Fibroblast of gingiva (primary cell): ENCODE results near the gene CACNA1C.

Experiments
- DNase-seq: peaks from one replicate; pipeline ENCODE4 v3.0.0-alpha.2; 2011; ENCODE audit warnings: low read depth

Gene CACNA1C

DNA sequence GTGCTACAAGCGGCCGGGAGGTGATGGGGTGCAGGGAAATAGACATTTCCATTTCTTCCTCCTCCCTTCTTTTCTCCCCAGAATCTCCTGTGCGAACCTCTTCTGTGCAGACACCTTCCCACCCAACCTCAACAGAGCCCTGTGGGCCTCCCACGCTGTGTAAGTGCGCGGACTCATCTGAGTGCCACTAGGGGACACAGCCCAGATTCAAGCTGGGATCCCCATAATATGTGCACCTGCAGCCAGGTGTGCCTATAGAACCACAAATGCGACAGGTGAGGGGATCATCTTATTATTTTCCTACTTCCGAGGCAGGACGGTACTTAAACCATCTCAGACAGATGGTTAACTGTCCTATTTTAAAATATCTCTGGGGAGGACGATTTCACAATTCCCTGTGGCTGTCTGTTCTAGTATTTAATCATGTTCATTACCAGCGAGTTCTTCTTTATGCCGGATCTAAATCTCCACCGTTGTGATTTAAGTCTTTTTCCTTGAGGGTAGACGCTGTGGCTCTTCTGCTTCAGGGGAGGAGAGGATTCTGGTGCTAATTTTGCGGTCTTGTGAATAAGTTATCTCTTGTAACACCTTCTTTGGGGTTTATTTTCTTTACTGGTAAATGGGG, 17.2 kb upstream of the CACNA1C start:
- peak; percentile 24 for DNase-seq

DNA sequence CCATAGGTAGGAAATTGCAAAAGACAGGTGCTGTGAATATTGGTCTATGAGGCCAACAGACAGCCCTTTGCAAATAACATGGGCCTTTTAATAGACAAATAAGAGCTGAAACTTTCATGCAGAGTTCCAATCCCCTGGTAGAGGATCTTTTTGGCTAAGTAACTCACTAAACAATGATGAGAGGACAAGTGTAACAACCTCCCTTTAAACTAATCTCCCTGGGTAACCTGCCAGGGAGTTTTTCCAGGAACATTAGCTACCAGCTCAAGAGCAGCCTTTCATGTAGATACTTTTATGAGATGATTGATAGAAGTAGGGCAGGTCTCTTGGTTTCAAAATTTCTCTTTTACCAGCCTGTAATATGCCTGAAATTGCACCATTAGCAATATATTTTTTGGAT, 13.8 kb upstream of the CACNA1C start:
- DNase-seq, result no peak

DNA sequence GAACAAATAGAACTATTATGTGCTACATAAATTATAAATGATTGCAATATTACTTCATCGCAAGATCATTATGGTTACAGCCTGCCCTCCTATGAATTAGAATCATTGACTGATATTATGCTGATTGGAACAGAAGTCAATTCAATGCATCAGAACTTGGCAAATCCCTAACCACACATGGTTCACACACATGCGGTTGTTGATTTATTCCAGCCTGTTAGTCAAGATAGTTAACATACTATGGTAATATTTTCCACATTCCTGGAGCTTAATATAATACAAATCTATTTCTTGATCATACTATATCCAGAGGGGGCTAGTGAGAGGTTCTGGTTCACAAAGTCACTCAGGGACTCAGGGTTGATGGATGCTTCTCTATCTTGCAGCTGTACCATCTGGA, 9.7 kb upstream of the CACNA1C start:
- no peak for DNase-seq

DNA sequence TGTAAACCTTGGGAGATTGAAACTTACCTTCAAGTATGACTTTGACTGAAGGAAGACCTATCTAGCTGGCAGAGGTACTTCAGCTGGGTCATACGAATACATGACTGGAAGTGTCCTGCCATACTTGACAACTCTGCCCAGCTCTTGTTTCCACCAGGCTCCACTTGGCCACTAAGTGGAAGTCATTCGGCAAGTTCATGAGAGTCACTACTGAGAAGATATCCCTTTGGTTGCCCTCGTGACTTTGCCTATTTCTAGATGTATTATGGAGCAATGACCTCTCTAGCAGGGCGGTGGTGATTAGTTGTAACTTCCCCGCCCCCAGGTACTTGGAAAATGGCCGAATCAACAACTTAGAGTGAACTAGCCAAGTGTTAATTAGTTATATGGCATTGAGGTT, 8.6 kb upstream of the CACNA1C start:
- DNase-seq, result no peak

DNA sequence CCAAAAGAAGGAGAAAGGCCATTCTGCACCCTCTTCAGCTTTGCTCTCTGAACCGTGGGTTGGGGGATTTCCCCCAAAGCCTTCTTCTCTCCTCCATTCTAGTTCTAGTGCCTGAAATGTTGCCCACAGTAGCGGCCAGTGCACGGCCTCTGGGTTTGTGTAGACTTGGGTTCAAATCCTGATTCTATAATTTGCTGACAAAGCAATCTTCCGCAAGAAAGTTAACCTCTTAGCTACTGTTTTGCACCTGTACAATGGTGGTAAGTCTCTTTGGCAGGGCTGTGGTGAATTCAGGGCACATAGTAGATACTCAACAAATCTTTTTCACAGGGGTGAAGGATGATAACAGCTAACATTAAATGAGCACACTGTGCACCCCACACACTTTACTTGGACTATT, 5.8 kb upstream of the CACNA1C start:
- no peak for DNase-seq

DNA sequence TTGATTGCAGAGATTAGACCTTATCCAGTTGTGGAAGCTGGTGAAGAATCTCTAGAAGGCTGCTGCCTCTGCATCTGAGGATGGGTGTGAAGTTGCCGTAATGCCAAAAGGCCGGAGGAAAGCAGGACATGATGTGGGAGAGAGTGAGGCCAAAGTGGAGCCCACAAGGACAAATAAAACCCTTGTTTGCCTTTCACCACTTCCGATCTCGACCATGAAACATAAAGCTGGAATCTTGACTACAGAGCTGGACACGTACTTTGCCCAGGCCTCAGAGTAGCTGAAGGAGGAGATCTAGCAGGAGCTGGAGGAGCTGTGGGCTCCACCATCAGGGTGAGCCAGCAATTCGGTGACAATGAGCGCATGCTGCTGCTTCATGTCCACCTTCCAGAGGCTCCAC, 5.0 kb upstream of the CACNA1C start:
- DNase-seq, result no peak

DNA sequence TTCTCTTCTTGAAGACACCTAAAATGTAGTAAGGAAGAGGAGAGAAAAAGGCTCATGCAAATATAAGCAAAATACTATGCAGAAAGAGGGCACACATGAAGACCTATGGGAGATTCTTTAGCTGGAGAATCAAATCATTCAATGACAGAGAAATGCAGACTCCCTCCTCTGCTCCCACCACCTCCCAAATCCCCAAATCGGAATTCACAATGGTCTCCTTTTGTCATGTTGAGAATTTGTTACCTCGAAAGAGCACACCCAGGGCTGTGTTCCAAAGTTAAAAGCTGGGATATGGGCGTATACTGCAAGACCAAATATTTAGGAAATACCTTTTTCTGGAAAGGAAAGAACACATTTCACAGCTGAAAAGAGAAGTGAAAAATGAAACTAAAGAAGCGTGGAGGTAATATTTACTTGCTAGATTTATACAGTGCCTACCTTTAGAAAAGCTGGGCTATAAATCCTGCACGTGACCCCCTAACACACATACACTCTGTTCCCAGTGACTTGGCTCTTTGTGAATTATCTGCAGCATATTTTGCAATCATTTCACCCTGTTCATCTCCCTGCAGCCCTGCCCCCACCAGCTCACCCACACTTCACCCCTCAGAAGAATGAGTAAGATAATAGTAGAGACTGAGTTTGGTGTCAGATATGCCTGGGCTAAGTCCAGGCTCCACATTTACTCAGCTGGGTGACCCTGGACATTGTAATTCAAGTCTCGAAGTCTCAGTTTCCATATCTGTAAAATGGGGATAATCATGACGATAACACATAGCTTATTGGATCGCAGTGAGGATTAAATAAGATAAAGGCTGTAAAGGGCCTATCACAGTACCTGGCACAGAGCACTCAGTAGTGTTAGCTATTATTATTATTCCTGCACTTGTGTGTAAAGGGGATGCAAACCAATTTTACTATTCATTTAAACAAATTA, 2.9 kb upstream of the CACNA1C start:
- DNase-seq, result no peak

DNA sequence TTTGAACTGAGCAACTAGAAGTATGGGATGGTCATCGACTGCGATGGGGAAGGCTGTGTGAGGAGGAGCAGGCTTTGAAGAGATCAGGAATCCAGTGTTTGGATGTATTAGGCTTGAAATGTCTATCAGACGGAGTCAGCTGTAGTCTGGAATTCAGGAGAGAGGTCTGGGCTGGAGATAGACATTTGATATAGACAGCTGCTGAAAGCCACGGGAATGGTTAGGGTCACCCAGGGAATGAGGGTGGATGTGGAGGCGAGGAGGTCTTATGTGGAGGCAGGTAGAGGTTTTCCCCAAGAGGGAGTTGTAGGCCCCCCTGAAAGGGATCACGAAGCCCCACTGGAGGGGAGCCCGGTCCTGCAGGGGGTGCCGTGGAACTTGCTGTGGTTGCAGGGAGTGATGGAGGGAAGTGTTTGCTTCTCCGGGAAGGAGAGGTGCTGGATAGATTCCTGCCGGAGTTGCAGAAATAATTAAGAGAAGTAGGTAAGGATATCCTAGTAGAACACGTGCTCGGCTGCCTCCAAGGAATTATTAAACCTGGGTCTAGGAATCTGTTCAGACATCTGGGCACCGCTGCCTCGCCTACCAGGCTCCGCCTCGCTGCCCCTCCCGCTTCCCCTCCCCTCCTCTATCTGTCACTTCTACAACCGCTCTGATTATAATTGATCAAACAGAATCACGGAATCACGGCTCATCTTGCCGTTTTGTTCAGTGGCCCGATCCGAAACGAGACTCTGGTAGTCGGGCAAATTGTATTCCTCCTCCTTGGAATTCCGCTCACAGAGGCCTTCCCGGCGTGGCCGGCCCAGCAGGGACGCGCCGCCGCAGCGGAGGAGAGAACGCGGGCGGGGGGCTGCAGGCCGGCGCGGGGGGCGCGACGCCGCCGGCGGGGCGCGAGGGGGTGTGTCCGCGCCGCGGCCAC, 826 bp upstream of the CACNA1C start:
- DNase-seq, result no peak

DNA sequence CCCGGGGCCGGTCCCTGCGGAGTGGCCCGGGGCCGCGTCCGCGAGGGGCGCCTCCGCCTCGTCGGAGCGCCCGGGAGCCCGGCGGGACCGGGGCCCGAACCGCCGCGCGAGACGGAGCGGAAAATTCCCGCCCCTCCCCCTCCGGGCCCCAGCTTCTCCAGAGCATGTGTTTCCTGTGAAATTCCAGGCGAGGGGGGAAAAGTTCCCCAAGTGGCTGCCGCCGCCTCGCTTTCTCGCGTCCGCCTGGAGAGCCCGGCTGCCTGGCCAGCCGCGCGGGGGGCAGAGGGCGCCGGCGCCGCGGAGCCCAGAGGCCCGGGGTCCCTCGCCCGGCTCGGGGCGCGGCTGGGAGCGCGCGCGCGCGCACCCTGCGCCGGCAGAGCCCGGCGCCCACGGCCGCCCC, 904 bp downstream of the CACNA1C start:
- DNase-seq, result no peak

DNA sequence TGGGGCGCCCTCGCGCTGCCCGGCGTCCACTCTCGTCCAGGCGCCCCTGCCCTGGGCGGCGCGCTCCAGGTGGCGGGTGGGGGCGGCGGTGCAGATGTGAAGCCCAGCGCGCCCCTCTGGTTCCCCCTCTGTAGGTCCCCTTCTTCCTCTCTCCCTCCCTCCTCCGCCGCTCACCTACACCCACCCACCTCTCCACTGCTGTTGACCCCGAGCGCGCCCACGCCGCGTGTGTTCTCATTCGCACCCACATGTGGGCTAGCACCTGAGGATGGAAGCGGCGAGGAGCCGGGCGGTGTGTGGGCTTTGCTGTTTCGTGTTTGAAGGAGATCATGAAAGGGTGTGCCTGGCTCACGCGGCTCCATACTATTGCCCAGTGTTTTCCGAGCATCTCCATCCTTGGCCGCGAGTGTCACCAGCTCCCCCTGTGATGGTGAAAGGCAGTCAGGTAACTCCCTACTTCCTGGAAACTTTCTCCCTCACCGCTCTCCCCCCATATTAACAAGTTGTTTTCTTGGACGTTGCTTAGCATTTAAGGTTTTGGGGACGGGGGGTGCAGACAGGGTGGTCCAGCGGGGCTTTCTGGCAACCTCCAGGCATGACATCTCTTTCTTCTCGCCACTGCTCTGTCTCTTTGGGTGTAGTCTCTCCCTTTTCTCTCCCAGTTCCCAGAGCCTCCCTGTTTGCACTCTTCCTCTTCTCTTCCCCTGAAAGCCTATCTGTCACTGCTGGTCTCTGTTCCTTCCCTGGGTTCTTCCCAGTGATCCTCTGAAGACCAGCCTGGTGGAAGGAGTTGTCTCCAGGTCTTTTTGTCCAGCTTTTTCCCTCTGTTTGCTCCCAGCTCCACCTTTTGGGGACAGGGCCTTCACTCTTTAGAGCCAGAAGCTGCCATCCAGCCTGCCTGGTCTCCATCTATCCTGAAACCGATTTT, 1.6 kb downstream of the CACNA1C start:
- DNase-seq, result no peak

DNA sequence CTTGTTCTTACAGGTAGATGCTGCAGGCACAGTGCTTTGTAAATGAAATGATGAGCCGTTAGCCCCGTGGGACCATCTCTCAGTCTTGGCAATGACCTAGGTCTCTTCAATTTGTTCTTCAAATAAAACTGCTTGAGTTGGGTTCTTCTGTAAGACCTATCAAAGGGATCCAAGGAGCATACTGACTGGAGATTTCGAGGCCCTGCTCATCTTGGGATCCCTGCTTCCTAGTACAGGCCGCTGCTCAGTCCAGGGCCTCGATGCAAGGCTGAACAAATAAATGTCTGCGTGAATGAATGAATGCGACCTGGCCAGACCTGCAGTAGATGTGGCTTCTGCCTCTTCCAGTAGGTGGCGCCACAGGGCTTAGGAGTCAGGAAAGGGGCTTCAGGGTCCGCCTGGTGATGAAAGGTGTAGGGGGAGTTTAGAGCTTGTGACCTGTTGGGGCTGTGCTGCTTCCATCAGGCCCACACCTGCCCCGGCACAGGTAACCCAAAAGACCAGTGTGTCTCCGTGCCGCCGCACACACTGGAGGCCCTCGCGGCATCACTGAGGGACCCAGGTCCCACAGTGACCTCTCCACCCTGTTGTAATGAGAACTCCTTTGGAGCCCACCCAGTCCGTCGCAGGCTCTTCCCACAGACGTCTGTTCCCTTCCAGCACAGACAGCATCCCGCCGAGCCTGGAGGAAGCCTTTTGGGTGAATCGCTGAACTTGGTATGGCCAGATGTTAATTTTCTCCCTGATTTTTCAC, 4.4 kb downstream of the CACNA1C start:
- peak; percentile 31 for DNase-seq

DNA sequence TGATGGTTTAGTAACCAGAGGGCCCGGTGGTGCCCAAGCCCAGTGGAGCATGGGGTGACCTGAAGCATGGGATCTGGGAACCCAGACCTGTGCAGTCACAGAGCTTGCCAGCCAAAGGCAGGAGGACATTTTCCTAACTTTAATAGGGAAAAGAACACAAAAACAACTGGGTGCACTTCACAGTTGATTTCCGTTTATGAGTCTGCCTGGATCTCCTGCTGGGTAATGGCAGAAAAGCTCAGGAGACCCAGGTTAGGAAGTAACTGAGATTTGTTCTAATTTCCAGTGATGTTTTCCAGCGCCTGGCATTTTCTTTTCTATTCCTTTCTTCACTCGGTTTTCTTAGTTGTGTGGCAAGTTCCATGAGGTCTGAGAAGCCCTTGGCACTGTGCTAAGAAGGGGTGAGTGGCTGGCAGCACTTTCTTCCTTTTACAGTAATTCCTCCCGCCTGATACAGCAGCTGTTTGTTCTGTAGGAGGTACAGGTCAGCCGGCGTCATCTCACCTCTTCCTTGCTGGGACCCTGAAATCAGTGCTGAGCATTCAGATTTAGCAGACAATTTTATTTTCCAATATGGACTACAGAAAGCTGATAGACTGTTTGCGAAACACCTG, 5.1 kb downstream of the CACNA1C start:
- no peak for DNase-seq

DNA sequence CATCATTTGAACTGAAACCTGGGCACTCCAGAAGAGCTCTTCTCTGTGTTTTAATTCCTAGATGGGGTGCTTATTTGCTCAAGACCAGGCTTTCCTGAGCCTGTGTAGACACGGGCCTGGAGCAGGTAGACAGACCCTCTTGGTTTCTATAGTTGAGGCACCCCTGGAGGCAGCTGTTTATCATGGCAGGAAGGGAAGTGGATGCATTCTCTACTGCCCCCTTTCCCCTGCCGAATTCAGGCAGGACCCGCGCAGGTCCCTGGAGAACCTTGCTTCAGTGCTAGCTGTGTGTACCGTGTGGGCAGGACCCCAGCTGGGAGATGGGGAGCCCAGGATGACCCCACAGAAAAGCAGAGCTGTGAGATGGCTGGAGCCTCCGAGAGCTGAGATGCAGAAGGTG, 6.0 kb downstream of the CACNA1C start:
- no peak for DNase-seq

DNA sequence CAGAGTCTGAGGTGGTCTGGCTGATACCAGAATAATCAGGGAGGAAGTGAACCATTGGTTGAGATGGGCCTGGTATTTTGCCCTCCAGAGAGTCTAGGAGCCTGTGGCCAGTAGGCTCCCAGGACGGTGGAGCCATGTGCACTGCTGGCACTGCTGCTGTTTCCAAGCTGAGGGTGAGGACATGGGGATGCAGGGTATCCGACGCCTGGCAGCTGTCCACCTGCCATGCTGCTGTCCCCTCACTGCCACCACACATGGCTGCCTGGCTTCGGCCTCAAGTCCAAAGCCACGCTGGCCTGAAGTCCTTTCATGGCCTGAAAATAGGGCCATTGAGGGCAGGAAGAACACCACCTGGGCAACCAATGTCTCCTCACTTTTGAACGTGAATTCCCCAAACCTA, 8.6 kb downstream of the CACNA1C start:
- no peak for DNase-seq

DNA sequence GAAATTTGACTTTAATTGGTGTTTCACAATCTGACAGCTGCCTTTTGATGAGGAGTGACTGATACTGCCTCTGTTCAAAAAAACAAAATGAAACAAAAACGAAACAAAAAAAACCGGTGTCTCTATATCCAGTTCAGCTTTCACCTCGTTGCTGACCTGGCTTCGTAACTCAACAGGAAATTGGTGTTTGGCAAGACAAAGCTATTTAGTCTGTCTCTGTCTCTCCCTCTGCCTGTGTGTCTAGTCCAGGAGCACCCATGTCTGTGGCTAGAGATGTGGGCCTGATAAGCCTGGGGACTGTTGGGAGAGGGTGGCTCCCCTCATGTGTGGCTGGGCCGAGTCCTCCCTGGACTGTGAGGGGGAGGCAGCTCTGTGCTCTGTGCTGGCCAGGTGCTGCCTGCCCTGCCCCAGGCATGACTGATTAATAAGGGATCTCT, 11.3 kb downstream of the CACNA1C start:
- no peak for DNase-seq

DNA sequence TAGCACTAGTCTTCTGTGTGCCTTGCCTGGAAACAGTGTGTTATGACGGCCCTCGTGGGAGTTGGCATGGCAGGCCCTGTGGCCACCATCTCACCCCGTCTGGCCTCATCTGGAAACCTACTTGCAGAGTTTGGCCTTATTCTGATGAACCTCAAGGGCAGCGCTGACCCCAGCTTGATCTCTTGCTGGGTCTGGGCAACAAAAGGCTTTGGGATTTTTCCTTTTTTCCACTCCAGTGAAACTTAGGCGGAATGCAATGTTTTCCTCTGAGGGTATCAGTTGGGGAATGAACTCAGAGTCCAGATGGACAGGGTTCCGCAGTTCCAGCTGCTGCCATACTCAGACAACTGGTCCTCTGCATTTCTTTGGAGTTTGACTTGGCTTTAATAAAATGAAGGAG, 15.9 kb downstream of the CACNA1C start:
- no peak for DNase-seq

DNA sequence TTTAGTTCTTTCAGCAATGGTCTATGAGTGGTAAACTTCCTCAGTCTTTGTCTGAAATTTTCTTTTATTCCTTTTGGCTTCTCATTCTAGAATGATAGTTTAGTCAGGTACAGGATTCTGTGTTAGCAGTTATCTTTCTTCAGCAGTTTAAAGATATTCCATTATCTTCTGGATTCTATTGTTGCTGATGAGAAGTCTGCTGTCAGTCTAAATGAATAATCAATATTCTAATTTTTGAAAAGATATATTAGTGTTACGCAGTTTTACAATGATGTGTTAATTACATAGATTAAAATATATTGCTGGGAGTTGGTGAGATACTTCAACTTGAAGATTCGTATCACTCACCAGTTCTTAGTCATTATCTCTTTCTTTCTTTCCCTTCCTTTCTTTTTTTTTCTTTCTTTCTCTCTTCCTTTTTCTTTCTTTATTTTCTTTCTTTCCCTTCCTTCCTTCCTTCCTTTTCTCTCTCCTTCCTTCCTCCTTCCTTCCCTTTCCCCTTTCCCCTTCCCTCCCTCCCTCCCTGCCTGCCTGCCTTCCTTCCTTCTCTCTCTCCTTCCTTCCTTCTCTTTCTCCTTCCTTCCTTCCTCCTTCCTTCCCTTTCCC, 17.8 kb downstream of the CACNA1C start:
- DNase-seq, result no peak

DNA sequence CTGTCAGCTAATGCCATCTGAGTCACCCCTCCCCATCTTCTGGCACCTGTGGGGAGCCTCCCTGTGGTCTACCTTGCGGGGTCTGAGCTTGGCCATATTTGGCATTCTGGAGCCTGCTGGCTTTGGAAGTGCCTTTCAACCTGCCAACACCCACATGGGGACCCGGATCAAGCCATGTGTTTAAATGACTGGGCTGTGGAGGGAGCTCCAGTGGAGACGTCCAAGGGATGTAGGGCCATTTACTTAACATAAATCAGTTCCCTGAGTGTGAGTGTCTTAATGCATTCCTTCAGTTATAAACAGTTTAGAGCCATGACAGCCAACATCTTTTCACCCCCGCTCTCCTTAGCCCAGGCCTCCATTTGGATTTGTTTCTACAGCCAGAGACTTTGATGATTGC, 22.0 kb downstream of the CACNA1C start:
- no peak for DNase-seq

DNA sequence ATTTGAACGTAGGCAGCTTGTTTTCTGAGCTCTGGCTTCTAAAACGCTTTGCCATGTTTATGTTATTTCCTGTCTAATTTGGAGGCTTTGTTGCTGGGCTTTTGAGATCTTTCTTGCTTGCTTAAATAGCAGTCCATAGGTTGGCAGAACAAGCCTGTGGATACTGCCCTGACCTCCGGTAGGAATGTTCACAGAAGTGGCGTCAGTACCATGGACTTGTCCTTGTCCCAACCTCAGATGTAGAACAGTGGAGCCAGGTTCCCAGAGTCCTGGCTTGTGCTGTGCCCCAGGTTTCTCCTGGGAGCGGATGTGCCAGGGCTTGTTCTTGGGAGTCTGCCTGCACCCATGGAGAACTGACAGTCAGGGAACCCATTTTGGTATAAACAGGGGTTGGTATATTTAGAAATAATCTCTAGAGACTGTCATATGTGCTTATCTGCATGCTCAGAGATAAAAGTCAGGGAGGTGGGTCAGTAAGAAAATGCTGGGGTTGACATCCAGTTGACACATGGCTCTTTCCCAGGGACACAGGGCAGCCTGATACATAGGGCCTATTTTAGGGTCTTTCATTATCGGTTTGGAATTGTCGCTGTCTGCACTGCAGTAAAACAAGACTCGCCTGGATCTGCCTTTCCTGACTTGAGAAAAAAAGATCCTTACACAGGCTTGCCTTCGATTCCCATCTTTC, 22.9 kb downstream of the CACNA1C start:
- DNase-seq, result no peak
